CD4-positive, CD25-positive, alpha-beta regulatory T cell (primary cell): Measurements from ENCODE around the gene SPAG16. TPM values are rescaled to one million over a fixed set of nuclear protein-coding genes. Genes with fewer than 3 reads are reported as not detected.

Experiments
- ATAC-seq, 2 donors: fragments of 150-1000 bp; cut with Tn5 transposase; one replicate each; pipeline ENCODE4 v1.10.0; 2021; ENCODE audit warnings: low read depth in 2 of 2, moderate number of reproducible peaks in 2 of 2, moderate library complexity in 1 of 2
- DNase-seq, 3 donors: peaks; one replicate each; pipeline versions ENCODE4 v3.0.0 to v3.0.0-alpha.2; 2012 to 2022; ENCODE audit warnings: mixed read lengths in 1 of 3
- H3K27ac ChIP-seq: one replicate; pipeline ENCODE4 v1.7.0; 2013; ENCODE audit warnings: mild to moderate bottlenecking, low read length; ENCODE audit not compliant: insufficient read depth, poor library complexity, severe bottlenecking
- H3K27me3 ChIP-seq: one replicate; pipeline ENCODE4 v1.7.0; 2013; ENCODE audit warnings: low read length; ENCODE audit not compliant: control insufficient read depth, insufficient read depth
- H3K36me3 ChIP-seq: one replicate; pipeline ENCODE4 v1.7.0; 2013; ENCODE audit warnings: mild to moderate bottlenecking, low read length, moderate library complexity; ENCODE audit not compliant: control insufficient read depth, insufficient read depth
- H3K4me1 ChIP-seq: 2 replicates; pipeline ENCODE4 v1.7.0; 2013; ENCODE audit warnings: mild to moderate bottlenecking, low read length; ENCODE audit not compliant: insufficient read depth, control insufficient read depth, poor library complexity, severe bottlenecking
- H3K4me3 ChIP-seq: one replicate; pipeline ENCODE4 v1.7.0; 2013; ENCODE audit warnings: low read depth, mild to moderate bottlenecking, low read length, moderate library complexity
- H3K9me3 ChIP-seq, 2 experiments: 1 replicate in 1 of 2; 2 replicates in 1 of 2; pipeline ENCODE4 v1.7.0; 2013; ENCODE audit warnings: low read length in 2 of 2, mild to moderate bottlenecking in 1 of 2, moderate library complexity in 1 of 2; ENCODE audit not compliant: control insufficient read depth in 2 of 2
- H3K27ac Mint-ChIP-seq, 3 donors: one replicate each; pipeline ENCODE4 v1.8.0; 2020 to 2022; ENCODE audit warnings: mild to moderate bottlenecking in 3 of 3, mixed read lengths in 3 of 3, moderate library complexity in 2 of 3
- H3K27me3 Mint-ChIP-seq: one replicate; pipeline ENCODE4 v1.8.0; 2022; ENCODE audit warnings: mild to moderate bottlenecking, mixed read lengths
- H3K36me3 Mint-ChIP-seq: one replicate; pipeline ENCODE4 v1.8.0; 2020; ENCODE audit warnings: mixed read lengths
- H3K4me1 Mint-ChIP-seq, 4 donors: one replicate each; pipeline ENCODE4 v1.8.0; 2020 to 2022; ENCODE audit warnings: mixed read lengths in 4 of 4, mild to moderate bottlenecking in 1 of 4
- H3K4me3 Mint-ChIP-seq, 4 donors: one replicate each; pipeline ENCODE4 v1.8.0; 2020 to 2022; ENCODE audit warnings: mild to moderate bottlenecking in 4 of 4, mixed read lengths in 4 of 4, moderate library complexity in 3 of 4
- H3K9me3 Mint-ChIP-seq, 7 donors: one replicate each; pipeline ENCODE4 v1.8.0; 2020 to 2022; ENCODE audit warnings: mixed read lengths in 7 of 7, mild to moderate bottlenecking in 3 of 7, moderate library complexity in 2 of 7
- polyA plus RNA-seq, 4 donors: library from polyadenylated mRNA; unstranded; fragments of 300-500 nt; fragmentation: Illumina TruSeq; gene quantifications; one replicate each; pipeline ENCODE4 v1.2.3, GENCODE V29; 2021
- total RNA-seq: library from RNA; stranded (reverse); gene quantifications from one replicate; pipeline ENCODE4 v1.2.3, GENCODE V29; 2022

The SPAG16 gene
- total and polyA plus RNA-seq, 5 donors from 2014 or later = 7.7 to 21.1 (median 19.4) TPM

GRCh38 chr2:214139630-214140284, 855.5 kb downstream of the SPAG16 start:
- ATAC-seq (no peak), DNase-seq (no peak)
- H3K27me3 ChIP-seq = no peaks in the 10 kb centered on the region
- no peak overlapping the region for H3K27ac ChIP-seq
- H3K4me1 ChIP-seq = no peaks in the 10 kb centered on the region
- Mint-ChIP-seq H3K9me3 (no peaks in the 10 kb centered on the region), H3K4me1 (no peaks in the 10 kb centered on the region), H3K36me3 (no peaks in the 10 kb centered on the region), H3K27ac (no peak overlapping the region), H3K4me3 (no peak overlapping the region), H3K27me3 (no peaks in the 10 kb centered on the region)
- H3K36me3 ChIP-seq = no peaks in the 10 kb centered on the region
- no peak overlapping the region for H3K4me3 ChIP-seq
- no peaks in the 10 kb centered on the region for H3K9me3 ChIP-seq

GRCh38 chr2:214156971-214157370, 872.7 kb downstream of the SPAG16 start:
- H3K9me3 Mint-ChIP-seq = peaks cover 0 to 2% (median 0%) of the 10 kb centered on the region in 7 donors
- Histone ChIP-seq H3K27ac (no peak overlapping the region), H3K27me3 (no peaks in the 10 kb centered on the region), H3K36me3 (no peaks in the 10 kb centered on the region), H3K4me3 (no peak overlapping the region), H3K4me1 (no peaks in the 10 kb centered on the region), H3K9me3 (no peaks in the 10 kb centered on the region)
- no peaks in the 10 kb centered on the region for H3K4me1 Mint-ChIP-seq
- no peaks in the 10 kb centered on the region for H3K36me3 Mint-ChIP-seq
- no peaks in the 10 kb centered on the region for H3K27me3 Mint-ChIP-seq
- ATAC-seq = no peak
- no peak for DNase-seq
- no peak overlapping the region for H3K27ac Mint-ChIP-seq
- no peak overlapping the region for H3K4me3 Mint-ChIP-seq

GRCh38 chr2:214158851-214159250, 874.6 kb downstream of the SPAG16 start:
- Mint-ChIP-seq H3K4me1 (no peaks in the 10 kb centered on the region), H3K27me3 (no peaks in the 10 kb centered on the region), H3K4me3 (no peak overlapping the region), H3K27ac (no peak overlapping the region), H3K9me3 (peaks cover 0 to 2% (median 0%) of the 10 kb centered on the region in 7 donors), H3K36me3 (no peaks in the 10 kb centered on the region)
- no peaks in the 10 kb centered on the region for H3K4me1 ChIP-seq
- no peak overlapping the region for H3K4me3 ChIP-seq
- ATAC-seq (no peak), DNase-seq (no peak)
- H3K27ac ChIP-seq = no peak overlapping the region
- H3K27me3 ChIP-seq = no peaks in the 10 kb centered on the region
- no peaks in the 10 kb centered on the region for H3K36me3 ChIP-seq
- H3K9me3 ChIP-seq = no peaks in the 10 kb centered on the region

GRCh38 chr2:214169281-214169680, 885.0 kb downstream of the SPAG16 start:
- Mint-ChIP-seq H3K4me1 (no peaks in the 10 kb centered on the region), H3K27ac (no peak overlapping the region), H3K36me3 (no peaks in the 10 kb centered on the region), H3K4me3 (no peak overlapping the region), H3K9me3 (peaks cover 0 to 2% (median 0%) of the 10 kb centered on the region in 7 donors), H3K27me3 (no peaks in the 10 kb centered on the region)
- Histone ChIP-seq H3K4me1 (no peaks in the 10 kb centered on the region), H3K27me3 (no peaks in the 10 kb centered on the region), H3K9me3 (no peaks in the 10 kb centered on the region), H3K27ac (no peak overlapping the region), H3K4me3 (no peak overlapping the region), H3K36me3 (no peaks in the 10 kb centered on the region)
- no peak for ATAC-seq
- no peak for DNase-seq

- Mint-ChIP-seq H3K4me3 (no peak overlapping the region), H3K36me3 (no peaks in the 10 kb centered on the region), H3K4me1 (no peaks in the 10 kb centered on the region), H3K9me3 (peaks cover 0 to 2% (median 0%) of the 10 kb centered on the region in 7 donors), H3K27me3 (no peaks in the 10 kb centered on the region), H3K27ac (no peak overlapping the region)
- Histone ChIP-seq H3K27ac (no peak overlapping the region), H3K4me3 (no peak overlapping the region), H3K4me1 (no peaks in the 10 kb centered on the region), H3K36me3 (no peaks in the 10 kb centered on the region), H3K27me3 (no peaks in the 10 kb centered on the region), H3K9me3 (no peaks in the 10 kb centered on the region)
- ATAC-seq (no peak), DNase-seq (no peak)
Measured at GRCh38 chr2:214169736-214170135, 885.5 kb downstream of the SPAG16 start.

- Mint-ChIP-seq H3K36me3 (no peaks in the 10 kb centered on the region), H3K9me3 (no peaks in the 10 kb centered on the region), H3K4me1 (no peaks in the 10 kb centered on the region), H3K27ac (no peak overlapping the region), H3K4me3 (no peak overlapping the region), H3K27me3 (no peaks in the 10 kb centered on the region)
- ATAC-seq = no peak
- DNase-seq = no peak
- no peak overlapping the region for H3K27ac ChIP-seq
- no peaks in the 10 kb centered on the region for H3K9me3 ChIP-seq
- H3K4me3 ChIP-seq = no peak overlapping the region
- H3K27me3 ChIP-seq = no peaks in the 10 kb centered on the region
- no peaks in the 10 kb centered on the region for H3K4me1 ChIP-seq
- no peaks in the 10 kb centered on the region for H3K36me3 ChIP-seq
Measured at GRCh38 chr2:214174563-214174962, 890.3 kb downstream of the SPAG16 start.

GRCh38 chr2:214180071-214180470, 895.8 kb downstream of the SPAG16 start:
- no peaks in the 10 kb centered on the region for H3K4me1 Mint-ChIP-seq
- no peaks in the 10 kb centered on the region for H3K36me3 Mint-ChIP-seq
- H3K36me3 ChIP-seq = no peaks in the 10 kb centered on the region
- H3K4me3 ChIP-seq = no peak overlapping the region
- no peak overlapping the region for H3K27ac Mint-ChIP-seq
- no peaks in the 10 kb centered on the region for H3K9me3 Mint-ChIP-seq
- H3K9me3 ChIP-seq = no peaks in the 10 kb centered on the region
- H3K4me1 ChIP-seq = no peaks in the 10 kb centered on the region
- H3K27ac ChIP-seq = no peak overlapping the region
- no peaks in the 10 kb centered on the region for H3K27me3 Mint-ChIP-seq
- H3K4me3 Mint-ChIP-seq = no peak overlapping the region
- no peaks in the 10 kb centered on the region for H3K27me3 ChIP-seq
- ATAC-seq (no peak), DNase-seq (no peak)

- DNase-seq (no peak), ATAC-seq (no peak)
- Mint-ChIP-seq H3K4me1 (no peaks in the 10 kb centered on the region), H3K27me3 (no peaks in the 10 kb centered on the region), H3K36me3 (no peaks in the 10 kb centered on the region), H3K27ac (no peak overlapping the region), H3K4me3 (no peak overlapping the region), H3K9me3 (no peaks in the 10 kb centered on the region)
- no peak overlapping the region for H3K4me3 ChIP-seq
- no peaks in the 10 kb centered on the region for H3K36me3 ChIP-seq
- no peaks in the 10 kb centered on the region for H3K4me1 ChIP-seq
- no peaks in the 10 kb centered on the region for H3K27me3 ChIP-seq
- H3K9me3 ChIP-seq = no peaks in the 10 kb centered on the region
- no peak overlapping the region for H3K27ac ChIP-seq
Measured at GRCh38 chr2:214180686-214181085, 896.4 kb downstream of the SPAG16 start.
